WERI-Rb-1 (cell line): ENCODE measurements around the gene CTCFL.
"Not testable (repeated sequence)": the region's sequence is repeated elsewhere in the genome, so short reads cannot be mapped to it uniquely, and the experiment has no call there.

Source experiments
- DNase-seq: peaks from one replicate; pipeline ENCODE4 v3.0.0-alpha.2; 2020
- H3K27ac ChIP-seq: fragments of 250-450 bp; sonication (Bioruptor Pico); 2 replicates; pipeline ENCODE4 v1.5.1; 2020; ENCODE audit warnings: mild to moderate bottlenecking, moderate library complexity
- H3K27me3 ChIP-seq: fragments of 250-450 bp; sonication (Bioruptor Pico); 2 replicates; pipeline ENCODE4 v1.5.1; 2021; ENCODE audit warnings: mild to moderate bottlenecking, low read depth, moderate library complexity; ENCODE audit not compliant: insufficient read depth, severe bottlenecking
- H3K36me3 ChIP-seq: fragments of 250-450 bp; sonication (Bioruptor Pico); 2 replicates; pipeline ENCODE4 v1.5.1; 2020; ENCODE audit warnings: mild to moderate bottlenecking, moderate library complexity
- H3K4me3 ChIP-seq: 2 replicates; pipeline ENCODE4 v1.5.1; 2011; ENCODE audit warnings: low read depth, mild to moderate bottlenecking, control low read depth, low read length
- H3K9me3 ChIP-seq: fragments of 250-450 bp; sonication (Bioruptor Pico); 2 replicates; pipeline ENCODE4 v1.5.1; 2021; ENCODE audit warnings: mild to moderate bottlenecking, moderate library complexity; ENCODE audit not compliant: severe bottlenecking
- CTCF ChIP-seq: IDR thresholded peaks from 2 replicates; pipeline ENCODE4 v1.5.1; 2011; ENCODE audit warnings: low read depth, mild to moderate bottlenecking, control low read depth, inconsistent platforms, low read length

The CTCFL gene

GRCh38 chr20:57491373-57491772 lies 33.6 kb downstream of the CTCFL start:
- Histone ChIP-seq H3K27me3 (no peaks in the 10 kb centered on the region), H3K4me3 (no peak overlapping the region), H3K36me3 (no peaks in the 10 kb centered on the region), H3K9me3 (no peaks in the 10 kb centered on the region), H3K27ac (no peak overlapping the region)
- no peak for DNase-seq
- TF ChIP-seq CTCF = no peak

- not testable (repeated sequence) for H3K27me3 ChIP-seq, H3K36me3 ChIP-seq, DNase-seq, H3K9me3 ChIP-seq, H3K4me3 ChIP-seq, H3K27ac ChIP-seq
Observed at GRCh38 chr20:57488277-57488676, 36.7 kb downstream of the CTCFL start.

GRCh38 chr20:57485770-57486169 lies 39.2 kb downstream of the CTCFL start:
- Histone ChIP-seq H3K9me3 (no peaks in the 10 kb centered on the region), H3K4me3 (no peak overlapping the region), H3K36me3 (no peaks in the 10 kb centered on the region), H3K27me3 (no peaks in the 10 kb centered on the region), H3K27ac (no peak overlapping the region)
- no peak for DNase-seq
- TF ChIP-seq CTCF = no peak

GRCh38 chr20:57484772-57485171 lies 40.2 kb downstream of the CTCFL start:
- Histone ChIP-seq H3K36me3 (no peaks in the 10 kb centered on the region), H3K27ac (no peak overlapping the region), H3K9me3 (no peaks in the 10 kb centered on the region), H3K4me3 (no peak overlapping the region), H3K27me3 (no peaks in the 10 kb centered on the region)
- DNase-seq = no peak
- TF ChIP-seq CTCF = no peak

GRCh38 chr20:57483287-57484050 lies 41.5 kb downstream of the CTCFL start:
- TF ChIP-seq CTCF = no peak
- Histone ChIP-seq H3K36me3 (no peaks in the 10 kb centered on the region), H3K4me3 (no peak overlapping the region), H3K9me3 (no peaks in the 10 kb centered on the region), H3K27me3 (no peaks in the 10 kb centered on the region), H3K27ac (no peak overlapping the region)
- DNase-seq = no peak

- Histone ChIP-seq H3K4me3 (no peak overlapping the region), H3K36me3 (no peaks in the 10 kb centered on the region), H3K27me3 (no peaks in the 10 kb centered on the region), H3K27ac (no peak overlapping the region), H3K9me3 (no peaks in the 10 kb centered on the region)
- no peak for DNase-seq
- no peak for TF ChIP-seq CTCF
Observed at GRCh38 chr20:57482796-57483195, 42.1 kb downstream of the CTCFL start.
